Measurements from ENCODE around the gene KIF3B. TPM values are rescaled to one million over a fixed set of nuclear protein-coding genes. Genes with fewer than 3 reads are reported as not detected.

Gene KIF3B
- 7.9 and 8.2 TPM in 2 replicates for total RNA-seq (2014; rRNA removed; shearing (Covaris generic))
- total RNA-seq (2022): 20.8 and 25.2 TPM in 2 replicates
- Bru-seq, nascent RNA: percentile 72 among the genes with signal in this experiment
- percentile 72 among the genes with signal in this experiment for BruChase-seq, experiment 1, labeled RNA remaining after a 6-hour chase
- BruChase-seq, experiment 2, labeled RNA remaining after a 2-hour chase: percentile 76 among the genes with signal in this experiment
- long read RNA-seq, full-length matches to known transcripts: 1 of 22 reads
- long read RNA-seq, partial matches to known transcripts: 18 of 22 reads
- long read RNA-seq, other reads (novel, unspliced or antisense): 3 of 22 reads

DNA sequence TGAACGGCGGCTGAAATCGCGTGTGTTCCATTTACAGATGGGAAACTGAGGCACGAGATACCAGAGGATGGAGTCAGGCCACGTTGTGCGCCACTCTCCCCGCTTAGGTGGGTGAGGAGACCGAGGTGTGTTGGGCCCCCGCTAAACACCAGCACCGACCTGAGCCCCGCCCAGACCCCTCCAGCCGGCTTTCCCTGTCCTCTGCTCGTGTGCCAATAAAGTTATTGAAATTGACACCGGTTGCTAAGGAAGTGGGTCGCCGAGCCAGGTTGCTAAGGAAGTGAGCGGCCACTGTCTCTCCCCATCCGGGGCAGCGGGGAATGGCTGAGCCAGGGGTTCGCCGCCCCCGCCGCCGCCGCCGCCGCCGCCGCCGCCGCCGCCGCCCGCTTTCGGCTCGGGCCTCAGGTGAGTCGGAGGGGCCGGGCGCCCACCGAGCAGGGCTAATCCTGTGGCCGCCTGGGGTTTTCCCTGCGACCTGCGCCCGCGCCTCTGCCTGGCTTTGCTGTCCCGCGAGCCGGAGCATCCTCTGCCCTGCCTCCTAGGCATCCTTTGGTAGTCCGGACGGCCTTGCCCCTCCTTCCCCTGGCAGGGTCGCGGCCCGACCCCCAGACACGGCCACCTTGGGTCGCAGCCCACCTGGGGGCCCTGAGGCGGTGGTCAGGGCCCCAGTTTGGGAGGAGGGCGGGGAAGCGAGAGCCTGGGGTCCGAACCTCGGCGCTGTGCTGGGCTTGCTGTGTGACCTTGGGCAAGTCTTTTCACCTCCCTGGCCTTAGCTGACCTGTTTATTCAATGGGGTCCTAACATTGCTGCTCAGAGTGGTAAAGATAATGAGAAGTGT, at the start of gene KIF3B:
KIF3B (plus strand) TSS at position 291 of the 838 bp plus-strand sequence. CDS start 32,127 bp downstream, outside the sequence.
- ChIA-PET POLR2A (interaction anchor here (0.6 to 2.3 kb wide), 3 partner anchors 8 to 144 kb away, joined by 3 to 13 read pairs (median 4); no protein-coding TSS in a partner anchor), CTCF (ENCODE audit: unreplicated experiment) (interaction anchor here (0.9 kb wide), 1 partner anchor 8 kb away, joined by 4 read pairs; no protein-coding TSS in a partner anchor)
- H3K4me3 ChIP-seq (ENCODE audit: low read depth, low read length, poor library complexity, severe bottlenecking): peak within 1 kb of the TSS; percentile 91
- no peaks in the 10 kb centered on the region for H4K20me1 ChIP-seq (ENCODE audit: insufficient read depth, low read length)
- H3K9me2 ChIP-seq (ENCODE audit: insufficient read depth, low read length): no peaks in the 10 kb centered on the region
- DNase-seq (ENCODE audit: low spot score): peak; percentile 95
- H3K9me3 ChIP-seq (ENCODE audit: low read length): peaks cover 9% of the 10 kb centered on the region
- intact Hi-C loops (cut with micrococcal nuclease; ENCODE audit: unreplicated experiment): no loop called here
- no peak for TF ChIP-seq EZH2phosphoT487 (IDR thresholded peaks at IDR 0.05; ENCODE audit: borderline replicate concordance, low read depth, low read length)
- TF ChIP-seq, protein P1, sequence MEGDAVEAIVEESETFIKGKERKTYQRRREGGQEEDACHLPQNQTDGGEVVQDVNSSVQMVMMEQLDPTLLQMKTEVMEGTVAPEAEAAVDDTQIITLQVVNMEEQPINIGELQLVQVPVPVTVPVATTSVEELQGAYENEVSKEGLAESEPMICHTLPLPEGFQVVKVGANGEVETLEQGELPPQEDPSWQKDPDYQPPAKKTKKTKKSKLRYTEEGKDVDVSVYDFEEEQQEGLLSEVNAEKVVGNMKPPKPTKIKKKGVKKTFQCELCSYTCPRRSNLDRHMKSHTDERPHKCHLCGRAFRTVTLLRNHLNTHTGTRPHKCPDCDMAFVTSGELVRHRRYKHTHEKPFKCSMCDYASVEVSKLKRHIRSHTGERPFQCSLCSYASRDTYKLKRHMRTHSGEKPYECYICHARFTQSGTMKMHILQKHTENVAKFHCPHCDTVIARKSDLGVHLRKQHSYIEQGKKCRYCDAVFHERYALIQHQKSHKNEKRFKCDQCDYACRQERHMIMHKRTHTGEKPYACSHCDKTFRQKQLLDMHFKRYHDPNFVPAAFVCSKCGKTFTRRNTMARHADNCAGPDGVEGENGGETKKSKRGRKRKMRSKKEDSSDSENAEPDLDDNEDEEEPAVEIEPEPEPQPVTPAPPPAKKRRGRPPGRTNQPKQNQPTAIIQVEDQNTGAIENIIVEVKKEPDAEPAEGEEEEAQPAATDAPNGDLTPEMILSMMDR (conservative IDR thresholded peaks at IDR 0.05; ENCODE audit: low read length): no peak
- no TSS peak for BruUV-seq (replicated peaks)
- peaks cover 11% of the 10 kb centered on the region for H3K36me3 ChIP-seq (ENCODE audit: insufficient read depth, low read length)
- peaks cover 55% of the 10 kb centered on the region for H3K4me1 ChIP-seq (ENCODE audit: insufficient read depth, low read length, poor library complexity, severe bottlenecking)
- H3K27ac ChIP-seq (ENCODE audit: low read depth, low read length, poor library complexity, severe bottlenecking): peak within 1 kb of the TSS; percentile 56
- H3K79me2 ChIP-seq (ENCODE audit: insufficient read depth, low read depth, low read length): peaks cover 46% of the 10 kb centered on the region
- peak within 1 kb of the TSS; percentile 89 for H3K4me2 ChIP-seq (ENCODE audit: low read length)
- H2AFZ ChIP-seq (ENCODE audit: low read length): peak within 1 kb of the TSS; percentile 94

DNA sequence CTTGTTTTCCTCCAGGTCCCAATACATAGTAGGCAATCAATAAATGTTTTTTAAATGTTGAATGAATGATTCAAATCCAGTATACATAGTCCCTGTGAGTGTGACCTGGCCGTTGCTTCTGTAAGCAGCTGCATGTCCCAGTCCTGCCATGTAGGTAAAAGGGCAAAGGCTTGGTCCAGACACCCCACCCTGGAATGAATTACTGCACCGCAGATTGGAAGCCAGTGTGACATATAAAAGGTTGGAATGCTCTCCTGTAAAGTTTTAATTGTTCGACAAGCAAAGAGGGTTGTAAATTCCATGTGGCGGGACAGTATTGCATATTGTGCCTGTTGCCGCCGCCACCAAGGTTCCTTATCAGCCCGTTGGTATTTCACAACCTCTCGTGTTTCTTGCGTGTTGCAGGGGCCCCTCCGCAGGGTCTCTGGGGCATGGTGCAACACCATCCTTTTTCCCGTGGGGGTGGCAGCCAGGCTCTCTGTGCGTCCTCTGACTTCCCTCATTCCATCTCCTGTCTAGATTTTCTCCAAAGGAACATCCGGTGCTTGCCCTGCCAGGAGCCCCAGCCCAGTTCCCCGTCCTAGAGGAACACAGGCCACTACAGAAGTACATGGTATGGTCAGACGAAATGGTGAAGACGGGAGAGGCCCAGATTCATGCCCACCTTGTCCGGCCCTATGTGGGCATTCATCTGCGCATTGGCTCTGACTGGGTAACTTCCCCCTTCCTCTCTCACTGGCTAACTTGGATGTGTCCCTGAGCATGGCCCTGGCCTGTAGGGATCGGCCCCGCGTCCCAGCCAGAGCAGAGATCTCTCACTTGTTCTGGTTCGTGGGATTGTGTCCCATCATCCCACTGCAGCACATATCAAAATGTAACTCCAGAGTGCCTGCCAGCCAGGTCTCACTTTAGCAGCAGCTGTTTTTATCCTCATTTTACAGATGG, 49.4 kb upstream of the KIF3B start:
- no TSS peak for BruUV-seq (replicated peaks)
- ChIA-PET POLR2A (no interaction called here), CTCF (ENCODE audit: unreplicated experiment) (no interaction called here)
- Histone ChIP-seq H3K9me2 (ENCODE audit: insufficient read depth, low read length) (no peaks in the 10 kb centered on the region), H3K9me3 (ENCODE audit: low read length) (no peaks in the 10 kb centered on the region), H3K4me2 (ENCODE audit: low read length) (no peak overlapping the region), H3K79me2 (ENCODE audit: insufficient read depth, low read depth, low read length) (no peaks in the 10 kb centered on the region), H4K20me1 (ENCODE audit: insufficient read depth, low read length) (no peaks in the 10 kb centered on the region), H3K27ac (ENCODE audit: low read depth, low read length, poor library complexity, severe bottlenecking) (no peak overlapping the region), H3K4me1 (ENCODE audit: insufficient read depth, low read length, poor library complexity, severe bottlenecking) (peaks cover 4% of the 10 kb centered on the region), H2AFZ (ENCODE audit: low read length) (no peak overlapping the region), H3K36me3 (ENCODE audit: insufficient read depth, low read length) (peaks cover 93% of the 10 kb centered on the region), H3K4me3 (ENCODE audit: low read depth, low read length, poor library complexity, severe bottlenecking) (no peak overlapping the region)
- DNase-seq (ENCODE audit: low spot score): no peak
- intact Hi-C loops (cut with micrococcal nuclease; ENCODE audit: unreplicated experiment): no loop called here
- no peak for TF ChIP-seq EZH2phosphoT487 (IDR thresholded peaks at IDR 0.05; ENCODE audit: borderline replicate concordance, low read depth, low read length)
- TF ChIP-seq, protein P1 (conservative IDR thresholded peaks at IDR 0.05; ENCODE audit: low read length): no peak
